GM12892 (cell line): ENCODE measurements around the gene DOCK7.

ENCODE experiments used
- POLR2A ChIP-seq: IDR thresholded peaks from 2 replicates; pipeline ENCODE4 v1.6.1; 2011; ENCODE audit warnings: low read depth, low read length, control low read depth
- POLR2AphosphoS5 ChIP-seq: IDR thresholded peaks from 2 replicates; pipeline ENCODE4 v1.6.1; 2011; ENCODE audit warnings: low read depth, low read length, control low read depth
- TAF1 ChIP-seq: IDR thresholded peaks from 2 replicates; pipeline ENCODE4 v1.6.1; 2011; ENCODE audit warnings: low read depth, mild to moderate bottlenecking, control low read depth, low read length, borderline replicate concordance

- TF ChIP-seq POLR2AphosphoS5 (no peak), POLR2A (no peak), TAF1 (no peak)
These were observed 16.2 kb downstream of the DOCK7 start for GRCh38 chr1:62672029-62672428.
